NT2/D1 (cell line): ENCODE results near the gene NELL2.

Experiments used
- DNase-seq: peaks from one replicate; pipeline ENCODE4 v3.0.0-alpha.2; 2011; ENCODE audit warnings: low read depth, low spot score
- H3K27me3 ChIP-seq: 2 replicates; pipeline ENCODE4 v1.6.0; 2011; ENCODE audit warnings: mild to moderate bottlenecking; ENCODE audit not compliant: insufficient read length, insufficient read depth
- H3K36me3 ChIP-seq: 2 replicates; pipeline ENCODE4 v1.6.1; 2011; ENCODE audit warnings: mild to moderate bottlenecking, low read length, mixed read lengths; ENCODE audit not compliant: insufficient read depth, insufficient read length
- H3K4me1 ChIP-seq: 2 replicates; pipeline ENCODE4 v1.5.1; 2011; ENCODE audit not compliant: insufficient read depth, insufficient read length
- H3K4me3 ChIP-seq: 2 replicates; pipeline ENCODE4 v1.5.1; 2011; ENCODE audit warnings: low read depth; ENCODE audit not compliant: insufficient read length
- H3K9ac ChIP-seq: 2 replicates; pipeline ENCODE4 v1.6.0; 2011; ENCODE audit warnings: low read depth; ENCODE audit not compliant: insufficient read length
- H3K9me3 ChIP-seq: 2 replicates; pipeline ENCODE4 v1.5.1; 2011; ENCODE audit warnings: mild to moderate bottlenecking, low read length; ENCODE audit not compliant: insufficient read depth
- SUZ12 ChIP-seq: IDR thresholded peaks from 2 replicates; pipeline ENCODE4 v1.6.1; 2011; ENCODE audit not compliant: insufficient read length, insufficient read depth; ENCODE audit errors: extremely low read depth
- YY1 ChIP-seq: IDR thresholded peaks from 2 replicates; pipeline ENCODE4 v1.6.1; 2011; ENCODE audit not compliant: insufficient read length, insufficient read depth
- ZNF274 ChIP-seq: IDR thresholded peaks from 2 replicates; pipeline ENCODE4 v1.6.1; 2011; ENCODE audit warnings: mild to moderate bottlenecking, low read depth, low read length

Gene NELL2

GRCh38 chr12:44616402-44616801 is 259.7 kb downstream of the NELL2 start:
- Histone ChIP-seq H3K9ac (no peak overlapping the region), H3K4me3 (no peak overlapping the region), H3K4me1 (no peaks in the 10 kb centered on the region), H3K36me3 (no peaks in the 10 kb centered on the region), H3K9me3 (no peaks in the 10 kb centered on the region), H3K27me3 (no peaks in the 10 kb centered on the region)
- TF ChIP-seq YY1 (no peak), SUZ12 (no peak)
- DNase-seq = no peak

GRCh38 chr12:44611538-44611937 is 264.6 kb downstream of the NELL2 start:
- Histone ChIP-seq H3K9ac (no peak overlapping the region), H3K4me1 (no peaks in the 10 kb centered on the region), H3K36me3 (no peaks in the 10 kb centered on the region), H3K27me3 (no peaks in the 10 kb centered on the region), H3K9me3 (no peaks in the 10 kb centered on the region), H3K4me3 (no peak overlapping the region)
- DNase-seq = no peak
- TF ChIP-seq YY1 (no peak), ZNF274 (no peak), SUZ12 (no peak)

- TF ChIP-seq ZNF274 (no peak), SUZ12 (no peak), YY1 (no peak)
- H3K4me3 ChIP-seq = no peak overlapping the region
- no peaks in the 10 kb centered on the region for H3K4me1 ChIP-seq
- H3K9ac ChIP-seq = no peak overlapping the region
- no peaks in the 10 kb centered on the region for H3K36me3 ChIP-seq
- DNase-seq = no peak
- no peaks in the 10 kb centered on the region for H3K27me3 ChIP-seq
- no peaks in the 10 kb centered on the region for H3K9me3 ChIP-seq
These were observed 272.4 kb downstream of the NELL2 start for GRCh38 chr12:44603701-44604100.

GRCh38 chr12:44592626-44593025 is 283.5 kb downstream of the NELL2 start:
- DNase-seq = no peak
- H3K27me3 ChIP-seq = no peaks in the 10 kb centered on the region
- no peaks in the 10 kb centered on the region for H3K36me3 ChIP-seq
- no peak for TF ChIP-seq YY1
- TF ChIP-seq ZNF274 = no peak
- no peak for TF ChIP-seq SUZ12
- H3K4me1 ChIP-seq = no peaks in the 10 kb centered on the region
- no peak overlapping the region for H3K9ac ChIP-seq
- H3K9me3 ChIP-seq = no peaks in the 10 kb centered on the region
- no peak overlapping the region for H3K4me3 ChIP-seq

GRCh38 chr12:44589697-44590096 is 286.4 kb downstream of the NELL2 start:
- Histone ChIP-seq H3K9ac (no peak overlapping the region), H3K4me1 (no peaks in the 10 kb centered on the region), H3K4me3 (no peak overlapping the region), H3K36me3 (no peaks in the 10 kb centered on the region), H3K9me3 (no peaks in the 10 kb centered on the region), H3K27me3 (no peaks in the 10 kb centered on the region)
- no peak for TF ChIP-seq SUZ12
- DNase-seq = no peak

- H3K36me3 ChIP-seq = no peaks in the 10 kb centered on the region
- TF ChIP-seq YY1 = no peak
- TF ChIP-seq ZNF274 = no peak
- no peak for TF ChIP-seq SUZ12
- DNase-seq = no peak
These were observed 287.5 kb downstream of the NELL2 start for GRCh38 chr12:44588651-44589050.

GRCh38 chr12:44584625-44585024 is 291.5 kb downstream of the NELL2 start:
- no peak for TF ChIP-seq YY1
- no peak for TF ChIP-seq ZNF274
- no peak for TF ChIP-seq SUZ12
- peak; percentile 35 for DNase-seq
- no peaks in the 10 kb centered on the region for H3K27me3 ChIP-seq

More at GRCh38 chr12:44588651-44589050, 287.5 kb downstream of the NELL2 start:
- Histone ChIP-seq H3K4me1 (no peaks in the 10 kb centered on the region), H3K27me3 (no peaks in the 10 kb centered on the region), H3K4me3 (no peak overlapping the region), H3K9me3 (no peaks in the 10 kb centered on the region), H3K9ac (no peak overlapping the region)

GRCh38 chr12:44582521-44582920 is 293.6 kb downstream of the NELL2 start:
- Histone ChIP-seq H3K36me3 (no peaks in the 10 kb centered on the region), H3K4me1 (no peaks in the 10 kb centered on the region), H3K4me3 (no peak overlapping the region), H3K9ac (no peak overlapping the region), H3K27me3 (no peaks in the 10 kb centered on the region), H3K9me3 (peaks cover 10% of the 10 kb centered on the region; the same call in 1 of the 2 replicates)
- no peak for DNase-seq
- TF ChIP-seq YY1 (no peak), SUZ12 (no peak), ZNF274 (no peak)

More at GRCh38 chr12:44584625-44585024, 291.5 kb downstream of the NELL2 start:
- no peak overlapping the region for H3K4me3 ChIP-seq
- no peaks in the 10 kb centered on the region for H3K36me3 ChIP-seq
- peaks cover 10% of the 10 kb centered on the region; the same call in 1 of the 2 replicates for H3K9me3 ChIP-seq
- no peak overlapping the region for H3K9ac ChIP-seq
- H3K4me1 ChIP-seq = no peaks in the 10 kb centered on the region
